ENCODE measurements around the gene G6PC1. TPM values are rescaled to one million over a fixed set of nuclear protein-coding genes. Genes with fewer than 3 reads are reported as not detected.
"Not testable (repeated sequence)": the region's sequence is repeated elsewhere in the genome, so short reads cannot be mapped to it uniquely, and the experiment has no call there.

The G6PC1 gene
- total and polyA plus RNA-seq, 2 of the 13 experiments (the other 11 are each of a cell fraction or from before 2014, with no cell fraction given) = 1.7 to 37.9 TPM

GRCh38 chr17:42856093-42856492 is 44.5 kb upstream of the G6PC1 start:
- FAIRE-seq; H3K27me3 ChIP-seq (ENCODE audit: control insufficient read depth in 1 of 2, insufficient read depth in 2 of 2, low read length in 2 of 2); DNase-seq (ENCODE audit: low spot score); H3K9me3 ChIP-seq (ENCODE audit: low read length); H4K20me1 ChIP-seq (ENCODE audit: insufficient read depth, low read length); BruUV-seq (replicated peaks); H3K79me2 ChIP-seq (ENCODE audit: insufficient read depth, low read length); H3K36me3 ChIP-seq (replicated peaks in 1 of 2; ENCODE audit: control insufficient read depth in 1 of 2, insufficient read depth in 2 of 2, low read length in 2 of 2); intact Hi-C loops (cut with micrococcal nuclease; ENCODE audit: unreplicated experiment); CTCF ChIA-PET (ENCODE audit: low intra/inter-chr PET ratio, low total read pairs); ATAC-seq; H2AFZ ChIP-seq (ENCODE audit: low read length); in situ Hi-C loops (cut with HindIII; ENCODE audit: extremely low pct_ligation_motif_present, low pct_unique_long_range_greater_than_20kb): not testable (repeated sequence)
- WGBS (ENCODE audit: low lambda C conversion rate) = 92% methylated on average over 8 of the region's 8 CpGs
- H3K4me1 ChIP-seq (ENCODE audit: insufficient read depth, low read length) = peaks cover 61% of the 10 kb centered on the region
- H3K4me2 ChIP-seq (ENCODE audit: low read depth, low read length) = peak overlapping the region; percentile 80
- TF ChIP-seq ZNF407 (CRISPR knock-in tag; IDR thresholded peaks at IDR 0.05; ENCODE audit: not compliant biosample characterization) = peak; percentile 12
- peak overlapping the region; percentile 58; the same call in 1 of the 2 replicates for H3K9ac ChIP-seq (ENCODE audit: insufficient read depth, low read depth, low read length)
- H3K4me3 ChIP-seq (replicated peaks in 1 of 3; ENCODE audit: insufficient read depth in 1 of 3, low read depth in 2 of 3, low read length in 3 of 3) = peak overlapping the region in 2 of 3 experiments; percentile 27 to 71; a peak in 3 of 6 replicates
- peak overlapping the region; percentile 77 for H3K27ac ChIP-seq (ENCODE audit: extremely low read length, insufficient read depth, low read length)
- POLR2A ChIA-PET = interaction anchor here (2.2 to 4.1 kb wide), 5 partner anchors 10 to 142 kb away, joined by 6 to 36 read pairs (median 20); partner anchors contain the start of genes AOC2 and RPL27

Data from HepG2 (cell line).